K562 (cell line): ENCODE measurements around the gene AJM1. TPM values are rescaled to one million over a fixed set of nuclear protein-coding genes. Genes with fewer than 3 reads are reported as not detected.

ENCODE experiments used
- CC2D1A ChIP-seq: fragments of 450-650 bp; IDR thresholded peaks from 2 replicates; pipeline ENCODE4 v1.6.1; 2017; ENCODE audit warnings: mild to moderate bottlenecking
- DIDO1 ChIP-seq: fragments of 450-650 bp; IDR thresholded peaks from 2 replicates; pipeline ENCODE4 v1.6.1; 2016; ENCODE audit warnings: low read depth, missing biosample characterization, missing genetic modification characterization
- E2F3 ChIP-seq: fragments of 250-450 bp; sonication (Bioruptor Pico); IDR thresholded peaks from 2 replicates; pipeline ENCODE4 v1.4.0; 2020; ENCODE audit warnings: mild to moderate bottlenecking
- EP300 ChIP-seq: IDR thresholded peaks from 2 replicates; pipeline ENCODE4 v1.6.1; 2012; ENCODE audit warnings: low read length, improper control_type of control experiment
- GTF2F1 ChIP-seq: IDR thresholded peaks from 2 replicates; pipeline ENCODE4 v1.6.1; 2011; ENCODE audit warnings: low read depth, low read length, improper control_type of control experiment
- HSF4 ChIP-seq: fragments of 250-450 bp; sonication (Bioruptor Pico); IDR thresholded peaks from 2 replicates; pipeline ENCODE4 v2.1.2; 2022; ENCODE audit warnings: mild to moderate bottlenecking, moderate library complexity, borderline replicate concordance
- MEF2D ChIP-seq: conservative IDR thresholded peaks from 2 replicates; pipeline ENCODE4 v1.6.1; 2016; ENCODE audit warnings: low read depth, missing genetic modification characterization, missing compliant biosample characterization
- NR2C1 ChIP-seq, 2 experiments: fragments of 450-650 bp; IDR thresholded peaks; 2 replicates each; pipeline ENCODE4 v1.6.1; 2017; ENCODE audit warnings: mild to moderate bottlenecking in 2 of 2, antibody characterized with exemption in 1 of 2, inconsistent platforms in 1 of 2, missing compliant biosample characterization in 1 of 2, missing genetic modification characterization in 1 of 2
- PML ChIP-seq: IDR thresholded peaks from 2 replicates; pipeline ENCODE4 v1.6.1; 2012; ENCODE audit warnings: low read length, inconsistent platforms
- PURB ChIP-seq: sonication (generic); formaldehyde crosslinking; IDR thresholded peaks from 2 replicates; pipeline ENCODE4 v1.9.0; 2021; ENCODE audit warnings: low read depth, mild to moderate bottlenecking, missing genetic modification reagents
- RBM17 ChIP-seq: fragments of 200-400 bp; formaldehyde crosslinking; IDR thresholded peaks from 2 replicates; pipeline ENCODE4 v1.6.1; 2017; ENCODE audit warnings: low read depth, mild to moderate bottlenecking, low read length, borderline replicate concordance
- RCOR1 ChIP-seq, 2 experiments: IDR thresholded peaks; 2 replicates each; pipeline ENCODE4 v1.6.1; 2012; ENCODE audit warnings: low read depth in 2 of 2, low read length in 2 of 2, borderline replicate concordance in 1 of 2, improper control_type of control experiment in 1 of 2
- SIN3A ChIP-seq, 2 experiments: fragments of 150-350 bp in 1 of 2; IDR thresholded peaks; 2 replicates each; pipeline ENCODE4 v1.6.1; 2011 to 2016; ENCODE audit warnings: borderline replicate concordance in 2 of 2, low read depth in 2 of 2, low read length in 2 of 2, mild to moderate bottlenecking in 2 of 2, moderate library complexity in 2 of 2; ENCODE audit not compliant: control insufficient read depth in 1 of 2
- SMAD2 ChIP-seq: fragments of 150-350 bp; IDR thresholded peaks from 2 replicates; pipeline ENCODE4 v1.6.1; 2014; ENCODE audit warnings: low read depth, mild to moderate bottlenecking, low read length
- SMARCB1 ChIP-seq: IDR thresholded peaks from 2 replicates; pipeline ENCODE4 v1.6.1; 2011; ENCODE audit warnings: improper control_type of control experiment, low read depth; ENCODE audit not compliant: insufficient read length
- SNIP1 ChIP-seq: fragments of 450-650 bp; IDR thresholded peaks from 2 replicates; pipeline ENCODE4 v1.7.1; 2017; ENCODE audit warnings: low read depth, mild to moderate bottlenecking
- TRIM24 ChIP-seq, 2 experiments: fragments of 450-650 bp; IDR thresholded peaks; 2 replicates each; pipeline ENCODE4 v1.6.1; 2016
- UBTF ChIP-seq, 2 experiments: IDR thresholded peaks; 2 replicates each; pipeline ENCODE4 v1.6.1; 2012; ENCODE audit warnings: improper control_type of control experiment in 2 of 2, low read depth in 2 of 2, low read length in 2 of 2, borderline replicate concordance in 1 of 2
- YY1 ChIP-seq, 3 experiments: IDR thresholded peaks; 2 replicates each; pipeline ENCODE4 v1.6.1; 2011; ENCODE audit warnings: low read length in 2 of 3, mild to moderate bottlenecking in 2 of 3, moderate library complexity in 2 of 3, borderline replicate concordance in 1 of 3, control low read depth in 1 of 3, low read depth in 1 of 3; ENCODE audit not compliant: insufficient read depth in 3 of 3, insufficient replicate concordance in 2 of 3, control insufficient read depth in 1 of 3, insufficient read length in 1 of 3; ENCODE audit errors: extremely low read depth in 1 of 3
- ZNF197 ChIP-seq: fragments of 200-800 bp; sonication (Bioruptor generic); IDR thresholded peaks from 2 replicates; pipeline ENCODE4 v1.6.1; 2016; ENCODE audit warnings: low read depth, missing genetic modification characterization, missing compliant biosample characterization
- ZNF263 ChIP-seq: sonication (generic); formaldehyde crosslinking; IDR thresholded peaks from 2 replicates; pipeline ENCODE4 v1.8.0; 2022; ENCODE audit warnings: mild to moderate bottlenecking, missing genetic modification reagents, borderline replicate concordance
- polyA plus RNA-seq, 8 experiments: library from polyadenylated mRNA; depleted of rRNA in 4 of 8; stranded (reverse) in 5 of 8; unstranded in 3 of 8; fragments of >200 nt; fragmentation: Nextera tagmentation in 2 of 8; fragmentation: Illumina TruSeq in 1 of 8; extraction: Ambion mirVana in 2 of 8; extraction: Trizol in 1 of 8; gene quantifications; 2 replicates each; pipeline versions ENCODE4 v1.2.1 to v1.2.3, GENCODE V29; 2011 to 2014; ENCODE audit warnings: inconsistent platforms in 1 of 8, missing spikeins in 1 of 8
- total RNA-seq, 7 experiments: library from RNA; depleted of rRNA in 6 of 7; stranded (reverse); fragments of >200 nt in 6 of 7; fragmentation: Illumina TruSeq in 2 of 7; extraction: Trizol in 2 of 7; gene quantifications; 2 replicates each; pipeline versions ENCODE4 v1.2.1 to v1.2.3, GENCODE V29; 2011 to 2021; ENCODE audit warnings: low replicate concordance in 1 of 7
- TF ChIP-seq, protein P1 (sequence below): sonication (generic); formaldehyde crosslinking; IDR thresholded peaks from 2 replicates; pipeline ENCODE4 v1.8.1; 2023; ENCODE audit warnings: mild to moderate bottlenecking, missing genetic modification reagents
- TF ChIP-seq, protein P2 (sequence below), 2 experiments: fragments of 450-650 bp; conservative IDR thresholded peaks; 2 replicates each; pipeline ENCODE4 v1.6.1; 2017; ENCODE audit warnings: mild to moderate bottlenecking in 2 of 2, moderate library complexity in 2 of 2

Gene AJM1
- total and polyA plus RNA-seq, 9 of the 15 experiments (the other 6 are each of a cell fraction or from before 2014, with no cell fraction given) = 0.01 to 3.7 (median 0.65) TPM; not detected in 1

GRCh38 chr9:136875155-136875554 lies 32.9 kb downstream of the AJM1 start (continued):
- TF ChIP-seq E2F3 = no peak
- TF ChIP-seq, protein P1, sequence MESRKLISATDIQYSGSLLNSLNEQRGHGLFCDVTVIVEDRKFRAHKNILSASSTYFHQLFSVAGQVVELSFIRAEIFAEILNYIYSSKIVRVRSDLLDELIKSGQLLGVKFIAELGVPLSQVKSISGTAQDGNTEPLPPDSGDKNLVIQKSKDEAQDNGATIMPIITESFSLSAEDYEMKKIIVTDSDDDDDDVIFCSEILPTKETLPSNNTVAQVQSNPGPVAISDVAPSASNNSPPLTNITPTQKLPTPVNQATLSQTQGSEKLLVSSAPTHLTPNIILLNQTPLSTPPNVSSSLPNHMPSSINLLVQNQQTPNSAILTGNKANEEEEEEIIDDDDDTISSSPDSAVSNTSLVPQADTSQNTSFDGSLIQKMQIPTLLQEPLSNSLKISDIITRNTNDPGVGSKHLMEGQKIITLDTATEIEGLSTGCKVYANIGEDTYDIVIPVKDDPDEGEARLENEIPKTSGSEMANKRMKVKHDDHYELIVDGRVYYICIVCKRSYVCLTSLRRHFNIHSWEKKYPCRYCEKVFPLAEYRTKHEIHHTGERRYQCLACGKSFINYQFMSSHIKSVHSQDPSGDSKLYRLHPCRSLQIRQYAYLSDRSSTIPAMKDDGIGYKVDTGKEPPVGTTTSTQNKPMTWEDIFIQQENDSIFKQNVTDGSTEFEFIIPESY (CRISPR knock-in tag) = no peak
- TF ChIP-seq, protein P2, sequence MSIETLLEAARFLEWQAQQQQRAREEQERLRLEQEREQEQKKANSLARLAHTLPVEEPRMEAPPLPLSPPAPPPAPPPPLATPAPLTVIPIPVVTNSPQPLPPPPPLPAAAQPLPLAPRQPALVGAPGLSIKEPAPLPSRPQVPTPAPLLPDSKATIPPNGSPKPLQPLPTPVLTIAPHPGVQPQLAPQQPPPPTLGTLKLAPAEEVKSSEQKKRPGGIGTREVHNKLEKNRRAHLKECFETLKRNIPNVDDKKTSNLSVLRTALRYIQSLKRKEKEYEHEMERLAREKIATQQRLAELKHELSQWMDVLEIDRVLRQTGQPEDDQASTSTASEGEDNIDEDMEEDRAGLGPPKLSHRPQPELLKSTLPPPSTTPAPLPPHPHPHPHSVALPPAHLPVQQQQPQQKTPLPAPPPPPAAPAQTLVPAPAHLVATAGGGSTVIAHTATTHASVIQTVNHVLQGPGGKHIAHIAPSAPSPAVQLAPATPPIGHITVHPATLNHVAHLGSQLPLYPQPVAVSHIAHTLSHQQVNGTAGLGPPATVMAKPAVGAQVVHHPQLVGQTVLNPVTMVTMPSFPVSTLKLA (conservative IDR thresholded peaks at IDR 0.05) = no peak
- no peak for TF ChIP-seq SNIP1
- TF ChIP-seq RCOR1 (IDR thresholded peaks at IDR 0.05; ENCODE audit: borderline replicate concordance in 1 of 2, low read depth in 2 of 2, low read length in 2 of 2) = peak; percentile 26 to 91; a peak in 2 of 4 replicates
- TF ChIP-seq RBM17 = no peak
- no peak for TF ChIP-seq GTF2F1
- TF ChIP-seq PURB = no peak
- TF ChIP-seq MEF2D (tag) = no peak
- TF ChIP-seq DIDO1 (tag) = no peak
- TF ChIP-seq ZNF263 = no peak
- no peak for TF ChIP-seq PML
- no peak for TF ChIP-seq HSF4 (CRISPR knock-in tag)
- no peak for TF ChIP-seq SMAD2
- peak; percentile 41; the same call in 1 of the 2 replicates for TF ChIP-seq EP300
- TF ChIP-seq CC2D1A = peak; percentile 43; the same call in 1 of the 2 replicates
- no peak for TF ChIP-seq UBTF (IDR thresholded peaks at IDR 0.05; ENCODE audit: borderline replicate concordance in 1 of 2, low read depth in 2 of 2, low read length in 2 of 2)
- TF ChIP-seq SMARCB1 = no peak
- TF ChIP-seq TRIM24 (IDR thresholded peaks at IDR 0.05) = peak; percentile 69 to 70
- no peak for TF ChIP-seq NR2C1 (IDR thresholded peaks at IDR 0.05)
- no peak for TF ChIP-seq NR2C1 (tag; IDR thresholded peaks at IDR 0.05)
- no peak for TF ChIP-seq SIN3A (IDR thresholded peaks at IDR 0.05; ENCODE audit: borderline replicate concordance in 2 of 2, control insufficient read depth in 1 of 2, low read depth in 2 of 2, low read length in 2 of 2)
- TF ChIP-seq YY1 (IDR thresholded peaks at IDR 0.05; ENCODE audit: borderline replicate concordance in 1 of 3, control insufficient read depth in 1 of 3, extremely low read depth in 1 of 3, insufficient read depth in 3 of 3, insufficient read length in 1 of 3, insufficient replicate concordance in 2 of 3, low read depth in 1 of 3, low read length in 2 of 3) = no peak
- no peak for TF ChIP-seq ZNF197
